ENCODE results near the gene TMEM14A. TPM values are rescaled to one million over a fixed set of nuclear protein-coding genes. Genes with fewer than 3 reads are reported as not detected.
"Not testable (repeated sequence)": the region's sequence is repeated elsewhere in the genome, so short reads cannot be mapped to it uniquely, and the experiment has no call there.

TMEM14A gene
- polyA plus RNA-seq, 1 donor, result 49.1 TPM

- H3K27me3 ChIP-seq (ENCODE audit: control insufficient read depth, insufficient read depth, low read length), result no peaks in the 10 kb centered on the region
- no peak for DNase-seq
- 93% methylated on average over 2 of the region's 2 CpGs for WGBS (ENCODE audit: insufficient coverage, low lambda C conversion rate)
- H3K27ac ChIP-seq (ENCODE audit: low read length), result no peak overlapping the region
- H3K9me3 ChIP-seq (ENCODE audit: control insufficient read depth, low read depth, low read length), result no peaks in the 10 kb centered on the region
- no peaks in the 10 kb centered on the region for H3K4me1 ChIP-seq (ENCODE audit: control insufficient read depth, insufficient read depth, low read length)
- no peak overlapping the region for H3K4me3 ChIP-seq (ENCODE audit: low read length)
- H3K36me3 ChIP-seq (ENCODE audit: control insufficient read depth, insufficient read depth, low read length), result no peaks in the 10 kb centered on the region
These were observed 20.8 kb downstream of the TMEM14A start for GRCh38 chr6:52691718-52692117.

- no peak overlapping the region for H3K27ac ChIP-seq (ENCODE audit: low read length)
- no CpG with 5 or more reads among the region's 4 CpGs for WGBS (ENCODE audit: insufficient coverage, low lambda C conversion rate)
- H3K36me3 ChIP-seq (ENCODE audit: control insufficient read depth, insufficient read depth, low read length), result no peaks in the 10 kb centered on the region
- no peaks in the 10 kb centered on the region for H3K9me3 ChIP-seq (ENCODE audit: control insufficient read depth, low read depth, low read length)
- no peaks in the 10 kb centered on the region for H3K4me1 ChIP-seq (ENCODE audit: control insufficient read depth, insufficient read depth, low read length)
- H3K27me3 ChIP-seq (ENCODE audit: control insufficient read depth, insufficient read depth, low read length), result no peaks in the 10 kb centered on the region
- peak in 1 of 2 donors; percentile 55 for DNase-seq
- no peak overlapping the region for H3K4me3 ChIP-seq (ENCODE audit: low read length)
These were observed 22.9 kb downstream of the TMEM14A start for GRCh38 chr6:52693773-52694172.

GRCh38 chr6:52694404-52694803 lies 23.5 kb downstream of the TMEM14A start:
- no peaks in the 10 kb centered on the region for H3K9me3 ChIP-seq (ENCODE audit: control insufficient read depth, low read depth, low read length)
- WGBS (ENCODE audit: insufficient coverage, low lambda C conversion rate), result no CpG with 5 or more reads among the region's 2 CpGs
- no peaks in the 10 kb centered on the region for H3K4me1 ChIP-seq (ENCODE audit: control insufficient read depth, insufficient read depth, low read length)

GRCh38 chr6:52696418-52696817 lies 25.5 kb downstream of the TMEM14A start:
- WGBS (ENCODE audit: insufficient coverage, low lambda C conversion rate), result 100% methylated on average over 1 of the region's 4 CpGs

More at GRCh38 chr6:52694404-52694803, 23.5 kb downstream of the TMEM14A start:
- no peak for DNase-seq
- no peak overlapping the region for H3K4me3 ChIP-seq (ENCODE audit: low read length)
- no peak overlapping the region for H3K27ac ChIP-seq (ENCODE audit: low read length)
- no peaks in the 10 kb centered on the region for H3K36me3 ChIP-seq (ENCODE audit: control insufficient read depth, insufficient read depth, low read length)
- no peaks in the 10 kb centered on the region for H3K27me3 ChIP-seq (ENCODE audit: control insufficient read depth, insufficient read depth, low read length)

GRCh38 chr6:52697903-52698302 lies 27.0 kb downstream of the TMEM14A start:
- 100% methylated on average over 1 of the region's 2 CpGs for WGBS (ENCODE audit: insufficient coverage, low lambda C conversion rate)
- no peaks in the 10 kb centered on the region for H3K9me3 ChIP-seq (ENCODE audit: control insufficient read depth, low read depth, low read length)
- no peak for DNase-seq

More at GRCh38 chr6:52696418-52696817, 25.5 kb downstream of the TMEM14A start:
- no peak for DNase-seq
- no peak overlapping the region for H3K27ac ChIP-seq (ENCODE audit: low read length)
- H3K4me3 ChIP-seq (ENCODE audit: low read length), result no peak overlapping the region
- no peaks in the 10 kb centered on the region for H3K27me3 ChIP-seq (ENCODE audit: control insufficient read depth, insufficient read depth, low read length)
- no peaks in the 10 kb centered on the region for H3K4me1 ChIP-seq (ENCODE audit: control insufficient read depth, insufficient read depth, low read length)
- no peaks in the 10 kb centered on the region for H3K36me3 ChIP-seq (ENCODE audit: control insufficient read depth, insufficient read depth, low read length)
- no peaks in the 10 kb centered on the region for H3K9me3 ChIP-seq (ENCODE audit: control insufficient read depth, low read depth, low read length)

GRCh38 chr6:52704060-52704459 lies 33.1 kb downstream of the TMEM14A start:
- Histone ChIP-seq H3K36me3 (ENCODE audit: control insufficient read depth, insufficient read depth, low read length) (no peaks in the 10 kb centered on the region), H3K4me3 (ENCODE audit: low read length) (no peak overlapping the region), H3K9me3 (ENCODE audit: control insufficient read depth, low read depth, low read length) (peaks cover 10% of the 10 kb centered on the region), H3K27me3 (ENCODE audit: control insufficient read depth, insufficient read depth, low read length) (no peaks in the 10 kb centered on the region), H3K27ac (ENCODE audit: low read length) (no peak overlapping the region), H3K4me1 (ENCODE audit: control insufficient read depth, insufficient read depth, low read length) (no peaks in the 10 kb centered on the region)
- no peak for DNase-seq

More at GRCh38 chr6:52697903-52698302, 27.0 kb downstream of the TMEM14A start:
- Histone ChIP-seq H3K4me1 (ENCODE audit: control insufficient read depth, insufficient read depth, low read length) (no peaks in the 10 kb centered on the region), H3K36me3 (ENCODE audit: control insufficient read depth, insufficient read depth, low read length) (no peaks in the 10 kb centered on the region), H3K27me3 (ENCODE audit: control insufficient read depth, insufficient read depth, low read length) (no peaks in the 10 kb centered on the region), H3K4me3 (ENCODE audit: low read length) (no peak overlapping the region), H3K27ac (ENCODE audit: low read length) (no peak overlapping the region)

GRCh38 chr6:52704781-52705502 lies 34.0 kb downstream of the TMEM14A start:
- not testable (repeated sequence) for H3K27ac ChIP-seq (ENCODE audit: low read length); DNase-seq; H3K4me1 ChIP-seq (ENCODE audit: control insufficient read depth, insufficient read depth, low read length); H3K27me3 ChIP-seq (ENCODE audit: control insufficient read depth, insufficient read depth, low read length); H3K4me3 ChIP-seq (ENCODE audit: low read length); H3K36me3 ChIP-seq (ENCODE audit: control insufficient read depth, insufficient read depth, low read length)
- 94% methylated on average over 4 of the region's 6 CpGs for WGBS (ENCODE audit: insufficient coverage, low lambda C conversion rate)
- peaks cover 10% of the 10 kb centered on the region for H3K9me3 ChIP-seq (ENCODE audit: control insufficient read depth, low read depth, low read length)

- no peak overlapping the region for H3K4me3 ChIP-seq (ENCODE audit: low read length)
- H3K27me3 ChIP-seq (ENCODE audit: control insufficient read depth, insufficient read depth, low read length), result no peaks in the 10 kb centered on the region
- H3K9me3 ChIP-seq (ENCODE audit: control insufficient read depth, low read depth, low read length), result peaks cover 10% of the 10 kb centered on the region
- no peak overlapping the region for H3K27ac ChIP-seq (ENCODE audit: low read length)
- peaks cover 4% of the 10 kb centered on the region for H3K4me1 ChIP-seq (ENCODE audit: control insufficient read depth, insufficient read depth, low read length)
- H3K36me3 ChIP-seq (ENCODE audit: control insufficient read depth, insufficient read depth, low read length), result no peaks in the 10 kb centered on the region
- WGBS (ENCODE audit: insufficient coverage, low lambda C conversion rate), result no CpG with 5 or more reads among the region's 3 CpGs
- no peak for DNase-seq
These were observed 35.1 kb downstream of the TMEM14A start for GRCh38 chr6:52706001-52706400.

- H3K27ac ChIP-seq (ENCODE audit: low read length), result no peak overlapping the region
- peak; percentile 6 to 52 for DNase-seq
- WGBS (ENCODE audit: insufficient coverage, low lambda C conversion rate), result no CpG with 5 or more reads among the region's 3 CpGs
These were observed 37.2 kb downstream of the TMEM14A start for GRCh38 chr6:52707963-52708680.

GRCh38 chr6:52712136-52712535 lies 41.2 kb downstream of the TMEM14A start:
- Histone ChIP-seq H3K27ac (ENCODE audit: low read length) (no peak overlapping the region), H3K27me3 (ENCODE audit: control insufficient read depth, insufficient read depth, low read length) (no peaks in the 10 kb centered on the region), H3K4me3 (ENCODE audit: low read length) (no peak overlapping the region), H3K36me3 (ENCODE audit: control insufficient read depth, insufficient read depth, low read length) (no peaks in the 10 kb centered on the region), H3K4me1 (ENCODE audit: control insufficient read depth, insufficient read depth, low read length) (peaks cover 4% of the 10 kb centered on the region), H3K9me3 (ENCODE audit: control insufficient read depth, low read depth, low read length) (peaks cover 10% of the 10 kb centered on the region)
- WGBS (ENCODE audit: insufficient coverage, low lambda C conversion rate), result no CpG with 5 or more reads among the region's 2 CpGs
- DNase-seq, result no peak

More at GRCh38 chr6:52707963-52708680, 37.2 kb downstream of the TMEM14A start:
- peaks cover 4% of the 10 kb centered on the region for H3K4me1 ChIP-seq (ENCODE audit: control insufficient read depth, insufficient read depth, low read length)
- H3K4me3 ChIP-seq (ENCODE audit: low read length), result no peak overlapping the region
- no peaks in the 10 kb centered on the region for H3K27me3 ChIP-seq (ENCODE audit: control insufficient read depth, insufficient read depth, low read length)
- H3K9me3 ChIP-seq (ENCODE audit: control insufficient read depth, low read depth, low read length), result peaks cover 10% of the 10 kb centered on the region
- H3K36me3 ChIP-seq (ENCODE audit: control insufficient read depth, insufficient read depth, low read length), result no peaks in the 10 kb centered on the region

Data from large intestine (tissue), 3 donors.